IPS DF 19.7 (cell line): ENCODE results near the gene RNPEP.
"Not testable (repeated sequence)": the region's sequence is repeated elsewhere in the genome, so short reads cannot be mapped to it uniquely, and the experiment has no call there.

ENCODE experiments used
- DNase-seq: peaks from one replicate; pipeline ENCODE4 v3.0.0-alpha.2; 2013; ENCODE audit warnings: low read depth, low spot score

Gene RNPEP

GRCh38 chr1:202010180-202011015 is 27.9 kb downstream of the RNPEP start, which contains the start of gene ELF3:
Gene ELF3, plus strand, starts transcription at chr1:202010587. Its CDS starts 550 bp downstream, at chr1:202011137.
- peak; percentile 99 for DNase-seq

- no peak for DNase-seq
Observed at GRCh38 chr1:202011994-202012393, 29.5 kb downstream of the RNPEP start.

GRCh38 chr1:202012544-202013478 is 30.4 kb downstream of the RNPEP start:
- no peak for DNase-seq

- DNase-seq: no peak
Observed at GRCh38 chr1:202013603-202014002, 31.2 kb downstream of the RNPEP start.

- DNase-seq: no peak
Observed at GRCh38 chr1:202014060-202014459, 31.6 kb downstream of the RNPEP start.

GRCh38 chr1:202014915-202015661 is 32.6 kb downstream of the RNPEP start:
- DNase-seq: no peak

GRCh38 chr1:202015662-202015937 is 33.2 kb downstream of the RNPEP start:
- DNase-seq: no peak

- no peak for DNase-seq
Observed at GRCh38 chr1:202016022-202016810, 33.8 kb downstream of the RNPEP start.

GRCh38 chr1:202016811-202017748 is 34.6 kb downstream of the RNPEP start:
- DNase-seq: no peak

GRCh38 chr1:202017749-202018467 is 35.5 kb downstream of the RNPEP start:
- DNase-seq: no peak

- DNase-seq: no peak
Observed at GRCh38 chr1:202018468-202019234, 36.2 kb downstream of the RNPEP start.

- not testable (repeated sequence) for DNase-seq
Observed at GRCh38 chr1:202019235-202019558, 36.7 kb downstream of the RNPEP start.

- DNase-seq: no peak
Observed at GRCh38 chr1:202023001-202023433, 40.6 kb downstream of the RNPEP start.

GRCh38 chr1:202029171-202029665 is 46.8 kb downstream of the RNPEP start:
- no peak for DNase-seq

GRCh38 chr1:202029727-202030126 is 47.3 kb downstream of the RNPEP start:
- no peak for DNase-seq

GRCh38 chr1:202031796-202032195 is 49.3 kb downstream of the RNPEP start:
- DNase-seq: no peak

GRCh38 chr1:202034149-202034682 is 51.8 kb downstream of the RNPEP start:
- DNase-seq: no peak
